GM18508 (cell line): Measurements from ENCODE around the gene CRTC3.
"Not testable (repeated sequence)": the region's sequence is repeated elsewhere in the genome, so short reads cannot be mapped to it uniquely, and the experiment has no call there.

Experiments
- ATAC-seq: cut with Tn5 transposase; IDR thresholded peaks from one replicate; pipeline ENCODE4 v1.9.1; 2021; ENCODE audit warnings: moderate number of reproducible peaks; ENCODE audit not compliant: insufficient read depth, unreplicated experiment

The CRTC3 gene

DNA sequence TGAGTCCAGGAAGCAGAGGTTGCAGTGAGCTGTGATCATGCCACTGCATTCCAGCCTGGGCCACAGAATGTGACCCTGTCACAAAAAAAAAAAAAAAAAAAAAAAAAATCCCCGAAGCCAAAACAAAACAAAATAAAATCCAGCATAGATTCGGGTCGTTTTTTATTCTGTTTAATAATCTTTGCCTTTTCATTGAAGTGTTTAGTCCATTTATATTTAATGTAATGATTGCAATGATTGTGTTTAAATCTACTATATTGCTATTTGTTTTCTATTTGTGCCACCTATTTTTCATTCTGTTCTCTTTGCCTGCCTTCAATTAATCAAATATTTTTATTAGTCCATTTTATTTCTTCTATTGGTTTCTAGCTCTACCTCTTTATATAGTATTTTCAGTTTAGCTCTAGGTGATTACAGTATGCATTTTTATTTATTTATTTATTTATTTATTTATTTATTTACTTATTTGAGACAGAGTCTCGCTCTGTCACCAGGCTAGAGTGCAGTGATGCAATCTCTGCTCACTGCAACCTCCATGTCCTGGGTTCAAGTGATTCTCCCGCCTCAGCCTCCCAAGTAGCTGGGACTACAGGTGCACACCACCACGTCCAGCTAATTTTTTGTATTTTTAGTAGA lies 159.7 kb downstream of the CRTC3 start:
- not testable (repeated sequence) for ATAC-seq

- no peak for ATAC-seq
Observed at GRCh38 chr15:90690585-90690984, 160.9 kb downstream of the CRTC3 start.

DNA sequence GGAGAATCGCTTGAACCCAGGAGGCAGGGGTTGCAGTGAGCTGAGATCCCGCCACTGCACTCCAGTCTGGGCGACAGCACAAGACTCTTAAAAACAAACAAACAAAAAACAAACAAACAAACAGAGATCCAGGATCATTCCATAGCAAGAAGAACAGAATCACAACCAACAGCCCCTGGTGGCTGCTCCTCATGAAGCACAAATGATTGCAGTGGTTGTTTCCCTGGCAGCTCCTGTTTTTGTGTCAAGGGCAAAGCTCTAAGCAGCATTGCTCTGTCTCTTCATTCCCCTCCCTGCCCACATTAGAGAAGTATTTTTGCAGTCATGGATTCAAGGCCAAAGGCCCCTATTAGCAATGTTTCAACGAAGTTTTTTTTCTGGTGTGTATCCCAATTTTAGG lies 161.6 kb downstream of the CRTC3 start:
- ATAC-seq = no peak

- no peak for ATAC-seq
Observed at GRCh38 chr15:90691982-90692773, 162.5 kb downstream of the CRTC3 start.
